Thymus (tissue), 11 donors: ENCODE measurements around the gene IGFALS. TPM values are rescaled to one million over a fixed set of nuclear protein-coding genes. Genes with fewer than 3 reads are reported as not detected.

ENCODE experiments used
- DNase-seq, 9 donors: peaks; one replicate each; pipeline ENCODE4 v3.0.0-alpha.2; 2013; ENCODE audit warnings: low spot score in 9 of 9, low read depth in 6 of 9, missing footprints in 1 of 9
- H3K27ac ChIP-seq, 2 donors: one replicate each; pipeline ENCODE4 v1.5.1; 2013; ENCODE audit warnings: control low read depth in 1 of 2, low read depth in 1 of 2, low read length in 1 of 2, mild to moderate bottlenecking in 1 of 2, moderate library complexity in 1 of 2
- H3K27me3 ChIP-seq, 2 donors: one replicate each; pipeline ENCODE4 v1.5.1; 2013; ENCODE audit warnings: low read length in 1 of 2; ENCODE audit not compliant: control insufficient read depth in 2 of 2, insufficient read depth in 1 of 2
- H3K36me3 ChIP-seq, 2 donors: one replicate each; pipeline ENCODE4 v1.5.1; 2013; ENCODE audit warnings: low read length in 1 of 2, mild to moderate bottlenecking in 1 of 2, moderate library complexity in 1 of 2; ENCODE audit not compliant: control insufficient read depth in 2 of 2, insufficient read depth in 2 of 2
- H3K4me1 ChIP-seq, 2 donors: one replicate each; pipeline ENCODE4 v1.5.1; 2013; ENCODE audit warnings: low read length in 2 of 2; ENCODE audit not compliant: control insufficient read depth in 2 of 2, insufficient read depth in 2 of 2
- H3K4me3 ChIP-seq, 2 donors: one replicate each; pipeline ENCODE4 v1.5.1; 2013; ENCODE audit warnings: low read length in 2 of 2, control low read depth in 1 of 2, mild to moderate bottlenecking in 1 of 2
- H3K9me3 ChIP-seq, 2 donors: one replicate each; pipeline ENCODE4 v1.5.1; 2013; ENCODE audit warnings: low read length in 1 of 2, mild to moderate bottlenecking in 1 of 2; ENCODE audit not compliant: control insufficient read depth in 2 of 2, insufficient read depth in 1 of 2
- WGBS: extraction: QIAGEN DNeasy Blood & Tissue Kit; methylation state at CpG from one replicate; pipeline ENCODE4 v1.1.7; 2013; 5-methylcytosine and 5-hydroxymethylcytosine counted together
- polyA plus RNA-seq: library from polyadenylated mRNA; stranded (reverse); fragments of 200-250 nt; gene quantifications from one replicate; pipeline ENCODE4 v1.2.3, GENCODE V29; 2013
- total RNA-seq: library from RNA; stranded (reverse); fragments of 120-200 nt; gene quantifications from one replicate; pipeline ENCODE4 v1.2.4, GENCODE V29; 2013
- donor health status: healthy.

IGFALS gene
- total and polyA plus RNA-seq, 2 donors: 1.9 to 4.0 TPM

DNA sequence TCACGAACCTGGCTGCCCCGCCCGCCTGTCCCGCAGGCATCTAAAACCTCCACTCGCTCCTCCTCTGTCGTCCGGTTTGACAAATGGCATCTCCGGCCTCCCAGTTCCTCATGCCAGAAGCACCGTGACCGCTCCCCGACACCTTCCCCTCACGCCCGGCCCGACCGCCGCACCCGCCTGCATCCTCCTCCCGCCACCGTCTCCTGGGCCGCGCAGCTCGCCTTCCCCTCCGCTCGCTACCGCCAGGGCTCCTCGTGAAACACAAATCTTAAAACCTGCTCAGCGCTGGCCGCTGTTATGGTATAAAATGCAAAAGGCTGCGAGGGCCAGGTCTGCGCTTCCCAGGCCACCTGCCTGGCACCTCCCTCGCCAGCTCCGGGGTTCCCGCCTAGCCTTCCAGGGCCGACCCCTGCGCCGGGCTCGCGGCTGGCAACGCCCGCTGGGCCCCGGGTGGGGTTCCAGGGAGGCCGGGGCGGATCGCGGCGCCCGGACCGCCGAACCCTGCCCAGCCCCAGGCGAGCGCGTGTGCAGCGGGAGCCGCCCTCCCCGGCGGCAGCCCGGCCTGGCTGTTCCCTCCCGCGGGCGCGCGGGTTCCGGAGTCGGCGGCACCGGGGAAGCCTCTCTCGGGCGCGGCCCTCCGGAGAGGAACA lies 11.6 kb downstream of the IGFALS start:
- peak in 3 of 9 donors; percentile 17 to 49 (median 26) for DNase-seq
- no peaks in the 10 kb centered on the region for H3K27me3 ChIP-seq
- peak overlapping the region; percentile 24 to 87 for H3K27ac ChIP-seq
- peak overlapping the region; percentile 57 to 88 for H3K4me3 ChIP-seq
- peaks cover 0 to 1% of the 10 kb centered on the region in 2 donors for H3K9me3 ChIP-seq
- 1% methylated on average over 69 of the region's 70 CpGs for WGBS
- H3K36me3 ChIP-seq: peaks cover 54 to 61% of the 10 kb centered on the region in 2 donors
- H3K4me1 ChIP-seq: peaks cover 14 to 19% of the 10 kb centered on the region in 2 donors

DNA sequence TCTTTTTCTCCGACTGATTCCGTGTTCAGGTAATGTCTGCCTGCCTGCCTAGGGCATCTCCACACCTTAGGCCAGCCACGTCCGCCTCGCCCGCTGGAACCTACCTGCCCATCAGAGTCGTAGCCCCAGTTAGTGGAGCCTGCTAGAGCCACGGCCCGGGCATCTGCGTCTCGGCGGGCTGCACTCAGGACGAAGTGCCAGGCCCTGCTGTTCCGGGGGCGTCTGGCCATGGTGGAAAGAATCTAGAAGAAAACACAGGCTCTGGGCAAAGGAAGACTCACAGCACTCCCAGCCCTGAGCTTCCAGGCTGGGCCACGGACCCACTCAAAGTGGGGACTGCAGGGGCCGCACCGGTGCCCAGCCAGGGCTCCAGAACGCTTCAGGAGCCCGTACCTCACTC lies 12.3 kb downstream of the IGFALS start:
- Histone ChIP-seq H3K4me1 (peaks cover 14 to 19% of the 10 kb centered on the region in 2 donors), H3K4me3 (peak overlapping the region; percentile 57 to 88), H3K27ac (no peak overlapping the region), H3K36me3 (peaks cover 56 to 61% of the 10 kb centered on the region in 2 donors), H3K9me3 (peaks cover 0 to 1% of the 10 kb centered on the region in 2 donors), H3K27me3 (no peaks in the 10 kb centered on the region)
- 86% methylated on average over 20 of the region's 20 CpGs for WGBS
- no peak for DNase-seq

DNA sequence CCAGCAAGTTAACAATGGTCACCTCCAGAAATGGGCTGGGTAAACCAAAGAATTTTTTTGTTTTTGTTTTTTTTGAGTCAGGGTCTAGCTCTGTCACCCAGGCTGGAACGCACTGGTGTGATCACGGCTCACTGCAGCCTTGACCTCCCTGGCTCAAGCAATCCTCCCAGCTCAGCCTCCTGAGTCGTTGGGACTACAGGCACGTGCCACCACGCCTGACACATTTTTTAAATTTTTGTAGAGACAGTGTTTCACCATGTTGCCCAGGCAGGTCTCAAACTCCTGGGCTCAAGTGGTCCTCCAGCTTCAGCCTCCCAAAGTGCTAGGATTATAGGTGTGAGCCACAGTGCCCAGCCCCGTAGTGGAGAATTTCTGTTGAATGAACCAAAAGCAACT lies 12.8 kb downstream of the IGFALS start:
- no peak for DNase-seq
- Histone ChIP-seq H3K27me3 (no peaks in the 10 kb centered on the region), H3K36me3 (peaks cover 61 to 64% of the 10 kb centered on the region in 2 donors), H3K9me3 (no peaks in the 10 kb centered on the region), H3K4me1 (peaks cover 14 to 19% of the 10 kb centered on the region in 2 donors), H3K27ac (no peak overlapping the region), H3K4me3 (no peak overlapping the region)
- 96% methylated on average over 6 of the region's 6 CpGs for WGBS

DNA sequence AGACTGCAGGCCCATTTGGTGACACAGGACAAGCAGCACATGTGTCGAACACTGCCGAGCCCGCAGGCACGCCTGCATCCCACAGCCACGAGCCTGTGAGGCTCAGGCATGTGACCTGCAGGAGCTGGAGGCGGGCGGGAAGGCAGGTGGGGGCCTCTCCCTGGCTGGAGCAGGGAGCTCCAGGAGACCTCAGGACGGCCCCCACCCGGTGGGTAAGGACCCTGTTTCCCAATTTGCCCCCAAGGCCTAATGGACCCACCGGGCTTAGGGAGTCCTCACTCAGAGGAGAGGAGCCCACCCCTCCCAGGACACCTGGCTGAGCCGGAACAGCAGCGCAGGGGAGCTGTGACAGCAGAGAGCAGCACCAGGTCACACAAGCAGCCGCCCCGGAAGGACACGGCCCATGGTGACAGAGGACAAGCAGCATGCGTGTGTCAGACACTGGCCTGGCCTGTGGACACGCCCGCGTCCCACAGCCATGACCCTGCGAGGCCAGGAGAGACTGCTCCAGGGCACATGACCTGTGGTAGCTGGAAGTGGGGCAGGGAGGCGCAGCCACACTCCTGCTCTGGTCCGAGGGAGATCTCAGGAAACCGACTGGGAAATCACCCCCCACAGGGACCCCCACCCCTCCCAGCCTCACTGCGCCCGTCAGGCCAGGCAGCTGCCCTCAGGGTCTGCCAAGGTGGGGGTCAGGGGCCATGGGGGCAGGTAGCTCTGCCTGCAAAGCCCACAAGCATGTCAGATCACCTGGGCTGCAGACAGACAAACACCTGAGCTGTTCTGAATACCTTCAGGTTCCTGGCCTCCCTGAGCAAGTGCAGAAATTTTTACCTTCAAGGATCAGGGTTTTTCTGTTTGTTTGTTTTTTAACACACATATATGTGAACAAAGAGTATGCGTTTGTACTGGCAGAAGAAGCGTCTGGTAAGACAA lies 13.5 kb downstream of the IGFALS start:
- H3K4me1 ChIP-seq: peaks cover 14 to 19% of the 10 kb centered on the region in 2 donors
- DNase-seq: no peak
- no peaks in the 10 kb centered on the region for H3K9me3 ChIP-seq
- no peak overlapping the region for H3K27ac ChIP-seq
- H3K36me3 ChIP-seq: peaks cover 63 to 65% of the 10 kb centered on the region in 2 donors
- H3K27me3 ChIP-seq: no peaks in the 10 kb centered on the region
- 97% methylated on average over 27 of the region's 27 CpGs for WGBS
- H3K4me3 ChIP-seq: no peak overlapping the region

DNA sequence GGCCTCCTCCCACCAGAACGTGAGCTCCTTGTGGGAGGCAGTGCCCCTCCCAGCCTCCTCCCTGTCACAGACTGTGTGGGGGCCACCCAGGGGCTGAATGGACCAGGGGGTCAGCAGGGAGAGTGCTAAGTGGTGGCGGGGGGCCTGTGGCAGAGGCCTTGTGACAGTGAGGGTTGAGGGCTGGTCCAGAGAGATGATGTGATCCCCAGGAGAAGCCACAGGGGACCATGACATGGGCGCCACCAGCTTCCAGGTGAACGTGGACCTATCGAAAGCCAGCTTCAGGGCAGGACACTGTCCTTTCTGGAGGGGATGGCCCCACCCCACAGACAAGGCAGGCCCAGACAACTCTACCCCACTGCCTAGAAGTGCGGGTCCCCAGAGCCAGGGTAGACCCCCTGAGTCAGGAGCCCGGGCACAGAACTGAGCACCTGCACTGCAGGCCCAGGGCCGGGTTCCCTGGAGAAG lies 14.2 kb downstream of the IGFALS start:
- Histone ChIP-seq H3K9me3 (no peaks in the 10 kb centered on the region), H3K27ac (no peak overlapping the region), H3K4me1 (peaks cover 15 to 24% of the 10 kb centered on the region in 2 donors), H3K4me3 (no peak overlapping the region), H3K36me3 (peaks cover 62 to 69% of the 10 kb centered on the region in 2 donors), H3K27me3 (no peaks in the 10 kb centered on the region)
- DNase-seq: no peak
- 96% methylated on average over 8 of the region's 8 CpGs for WGBS

DNA sequence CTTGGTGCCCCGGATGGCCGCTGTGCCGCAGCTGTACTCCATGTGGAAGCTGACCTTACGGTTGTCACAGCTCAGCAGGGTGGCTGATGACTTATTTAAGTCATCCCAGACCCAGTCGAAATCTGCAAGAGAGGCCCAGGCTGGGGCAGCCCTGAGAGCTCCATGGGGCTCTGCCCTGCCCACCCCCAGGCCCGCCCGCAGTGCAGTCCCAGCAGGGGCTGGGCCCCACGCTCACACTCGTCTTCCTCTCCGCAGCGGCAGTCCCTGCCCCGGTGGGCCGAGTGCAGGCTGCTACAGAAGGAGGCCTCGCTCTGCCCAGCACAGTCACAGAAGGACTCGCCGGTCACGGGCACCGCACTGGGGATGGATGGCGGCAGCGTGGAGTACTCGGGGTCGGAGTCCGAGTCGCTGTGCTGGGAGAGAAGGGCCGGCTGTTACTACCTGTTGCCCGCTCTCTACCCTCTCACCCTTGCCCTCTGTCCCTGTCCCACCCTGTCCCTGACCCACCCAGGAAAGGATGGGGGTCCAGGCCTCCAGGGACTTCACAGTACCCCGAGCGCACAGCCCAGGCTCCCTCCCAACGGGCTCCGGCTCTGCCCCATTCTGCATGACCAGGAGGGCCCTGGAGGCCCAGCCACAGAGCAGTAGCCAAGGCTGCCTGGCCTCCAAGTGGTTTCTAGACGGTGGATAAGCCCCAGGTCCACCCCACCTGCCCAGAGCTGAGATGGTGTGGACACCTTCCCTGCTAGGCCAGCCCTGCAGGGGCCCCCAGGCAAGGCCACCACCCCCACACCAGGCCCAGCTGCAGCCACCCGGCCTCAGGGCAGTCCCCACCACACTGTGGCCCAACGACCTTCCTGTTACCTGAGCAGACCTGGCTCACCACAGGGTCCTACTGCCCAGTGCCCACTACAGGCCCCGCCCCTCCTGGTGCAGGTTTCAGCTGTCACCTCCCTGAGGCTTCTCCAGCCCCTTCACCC lies 15.0 kb downstream of the IGFALS start:
- Histone ChIP-seq H3K4me3 (no peak overlapping the region), H3K27ac (no peak overlapping the region), H3K27me3 (no peaks in the 10 kb centered on the region), H3K4me1 (peaks cover 15 to 24% of the 10 kb centered on the region in 2 donors), H3K36me3 (peaks cover 59 to 66% of the 10 kb centered on the region in 2 donors), H3K9me3 (no peaks in the 10 kb centered on the region)
- no peak for DNase-seq
- 97% methylated on average over 34 of the region's 34 CpGs for WGBS

DNA sequence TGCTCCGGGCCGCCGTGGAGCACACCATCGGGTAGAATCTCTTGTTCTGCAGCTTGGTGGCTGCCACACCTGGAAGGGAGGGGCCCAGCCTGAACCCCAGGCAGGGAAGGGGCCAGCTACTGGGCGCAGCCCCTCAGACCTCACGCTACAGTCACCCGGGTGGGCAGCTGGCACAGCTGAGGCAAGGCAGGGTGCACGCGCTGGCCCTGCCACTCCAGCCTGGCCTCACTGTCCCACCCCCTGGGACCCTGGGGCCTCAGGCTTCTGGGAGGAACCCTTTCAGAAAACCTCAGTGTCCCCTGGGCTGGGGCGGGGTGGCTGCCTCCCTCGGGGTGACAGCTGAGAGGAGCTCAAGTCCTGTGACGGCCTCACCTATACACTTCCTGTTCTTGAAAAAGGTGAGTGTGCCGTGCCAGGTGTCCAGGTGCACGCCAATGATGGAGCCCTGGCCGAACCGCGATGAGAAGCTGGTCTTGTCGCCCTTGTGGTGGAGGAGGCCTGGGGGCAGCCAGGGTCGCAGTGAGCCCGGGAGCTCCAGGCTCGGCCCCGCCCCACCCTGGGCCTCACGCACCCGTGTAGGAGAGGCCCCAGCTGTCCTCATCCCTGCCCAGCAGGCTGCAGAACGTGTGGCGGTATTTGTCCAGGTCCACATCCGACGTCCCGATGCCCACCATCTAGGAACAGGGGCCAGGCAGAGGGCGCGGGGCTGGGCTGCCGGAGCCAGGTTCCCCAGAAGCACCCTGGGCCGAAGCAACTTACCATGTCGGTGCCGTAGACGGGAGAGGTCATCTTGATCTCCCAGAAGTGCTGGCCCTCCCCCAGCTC lies 15.9 kb downstream of the IGFALS start:
- H3K4me1 ChIP-seq: peaks cover 13 to 24% of the 10 kb centered on the region in 2 donors
- no peak overlapping the region for H3K4me3 ChIP-seq
- H3K9me3 ChIP-seq: no peaks in the 10 kb centered on the region
- no peaks in the 10 kb centered on the region for H3K27me3 ChIP-seq
- peaks cover 59 to 66% of the 10 kb centered on the region in 2 donors for H3K36me3 ChIP-seq
- DNase-seq: no peak
- peak overlapping the region in 1 of 2 donors; percentile 22 for H3K27ac ChIP-seq
- WGBS: 97% methylated on average over 36 of the region's 36 CpGs

DNA sequence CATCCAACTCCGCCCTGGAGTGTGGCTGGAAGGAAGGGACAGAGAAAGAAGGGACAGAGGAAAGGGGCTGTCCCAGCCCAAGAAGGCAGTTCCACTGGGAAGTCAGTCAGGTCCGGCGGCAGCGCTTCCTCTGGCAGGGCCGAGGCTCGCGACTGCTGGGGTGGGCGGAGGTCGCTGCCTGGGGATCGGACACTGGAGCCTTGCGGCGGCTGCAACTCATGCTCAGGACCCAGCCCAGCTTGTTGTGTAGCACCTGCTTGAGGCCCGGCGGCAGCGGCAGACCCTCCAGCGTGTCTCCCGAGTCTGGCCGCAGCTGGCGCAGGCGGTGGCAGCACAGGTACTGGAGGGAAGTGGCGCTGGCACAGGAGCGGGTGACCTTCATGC lies 16.5 kb downstream of the IGFALS start:
- peaks cover 17 to 28% of the 10 kb centered on the region in 2 donors for H3K4me1 ChIP-seq
- 97% methylated on average over 22 of the region's 22 CpGs for WGBS
- DNase-seq: no peak
- H3K9me3 ChIP-seq: no peaks in the 10 kb centered on the region
- H3K27ac ChIP-seq: no peak overlapping the region
- H3K36me3 ChIP-seq: peaks cover 59 to 66% of the 10 kb centered on the region in 2 donors
- H3K4me3 ChIP-seq: no peak overlapping the region
- H3K27me3 ChIP-seq: no peaks in the 10 kb centered on the region
